ENCODE measurements around the gene ZP2. TPM values are rescaled to one million over a fixed set of nuclear protein-coding genes. Genes with fewer than 3 reads are reported as not detected.
"Not testable (repeated sequence)": the region's sequence is repeated elsewhere in the genome, so short reads cannot be mapped to it uniquely, and the experiment has no call there.

Gene ZP2
- total RNA-seq, 1 experiment from 2014 or later = not detected

DNA sequence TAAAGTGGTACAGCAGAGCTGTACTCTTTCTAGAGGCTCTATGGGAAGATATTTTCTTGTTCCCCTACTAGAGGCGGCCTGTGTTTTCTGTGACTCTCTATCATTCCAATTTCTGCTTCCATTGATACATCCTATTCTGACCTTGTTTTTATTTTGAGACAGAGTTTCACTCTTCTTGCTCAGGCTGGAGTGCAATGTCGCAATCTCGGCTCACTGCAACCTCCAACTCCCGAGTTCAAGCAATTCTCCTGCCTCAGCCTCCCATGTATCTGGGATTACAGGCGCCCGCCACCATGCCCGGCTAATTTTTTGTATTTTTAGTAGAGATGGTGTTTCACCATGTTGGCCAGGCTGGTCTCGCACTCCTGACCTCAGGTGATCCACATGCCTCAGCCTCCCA, 16.0 kb downstream of the ZP2 start:
- CTCF ChIA-PET; H4K20me1 ChIP-seq (ENCODE audit: insufficient read depth); H3K9me2 ChIP-seq (ENCODE audit: insufficient read depth); DNase-seq (ENCODE audit: low read depth, low spot score); RAD21 ChIA-PET (ENCODE audit: low non-redundant PET in 1 of 2, low total read pairs in 2 of 2, uncharacterized antibody in 2 of 2, unreplicated experiment in 2 of 2); H2AFZ ChIP-seq (ENCODE audit: low read depth, low read length, poor library complexity, severe bottlenecking); intact Hi-C loops (cut with micrococcal nuclease); BruUV-seq (replicated peaks); H3K79me2 ChIP-seq (ENCODE audit: insufficient read depth, low read length); H3K27ac ChIP-seq (ENCODE audit: low read depth, low read length); H3K36me3 ChIP-seq (ENCODE audit: control insufficient read depth in 1 of 2, insufficient read depth in 2 of 2, low read length in 2 of 2); H3K9ac ChIP-seq (ENCODE audit: low read length); H3K4me3 ChIP-seq (replicated peaks in 1 of 2; ENCODE audit: low read depth in 1 of 2, low read length in 2 of 2); H3K9me3 ChIP-seq (ENCODE audit: control insufficient read depth in 1 of 2, insufficient read depth in 1 of 2, low read depth in 1 of 2, low read length in 2 of 2); ATAC-seq; H3K4me2 ChIP-seq (ENCODE audit: low read length); POLR2A ChIA-PET; H3K4me1 ChIP-seq (ENCODE audit: control insufficient read depth in 1 of 2, insufficient read depth in 2 of 2, low read length in 2 of 2); H3K27me3 ChIP-seq (ENCODE audit: insufficient read depth, low read length): not testable (repeated sequence)

DNA sequence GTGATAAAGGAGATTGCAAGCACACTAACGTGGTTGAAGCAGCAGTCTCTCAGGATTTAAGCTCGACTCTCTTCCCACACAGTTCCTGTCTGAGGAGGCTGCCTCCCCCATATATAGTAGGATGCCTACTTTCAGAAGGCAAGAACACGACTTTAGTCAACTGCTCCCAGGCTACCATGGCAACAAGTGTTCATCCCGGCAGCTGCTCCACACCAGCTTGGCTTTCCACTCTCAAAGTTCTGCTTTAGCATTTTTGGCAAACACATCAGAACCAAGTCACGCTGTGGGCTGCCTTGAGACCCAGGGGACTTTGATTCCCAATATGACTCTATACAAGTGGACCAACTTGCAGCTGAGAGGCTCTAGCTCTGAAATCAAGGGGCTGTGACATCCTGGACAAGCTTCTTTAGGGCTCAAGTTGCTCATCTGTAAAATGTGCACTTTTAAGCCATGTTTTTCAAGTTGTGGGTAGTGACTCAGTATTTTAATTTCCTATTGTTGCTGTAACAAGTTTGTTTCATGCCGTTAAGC, 16.5 kb downstream of the ZP2 start:
- TF ChIP-seq SRF (IDR thresholded peaks at IDR 0.05; ENCODE audit: low read depth) (no peak), RAD21 (IDR thresholded peaks at IDR 0.05; ENCODE audit: low read depth) (no peak), POLR2A (IDR thresholded peaks at IDR 0.05; ENCODE audit: borderline replicate concordance, extremely low read depth, insufficient read depth, insufficient read length) (no peak), YY1 (IDR thresholded peaks at IDR 0.05; ENCODE audit: extremely low read depth, insufficient replicate concordance, low read depth, low read length) (no peak), FOSL1 (IDR thresholded peaks at IDR 0.05; ENCODE audit: low read depth) (no peak), SIN3A (IDR thresholded peaks at IDR 0.05; ENCODE audit: low read depth) (no peak), ELF1 (IDR thresholded peaks at IDR 0.05; ENCODE audit: borderline replicate concordance, low read depth) (no peak), EZH2phosphoT487 (IDR thresholded peaks at IDR 0.05; ENCODE audit: borderline replicate concordance) (no peak), ZNF274 (IDR thresholded peaks at IDR 0.05; ENCODE audit: low read depth, low read length) (no peak), SP1 (IDR thresholded peaks at IDR 0.05; ENCODE audit: low read depth) (no peak), EGR1 (IDR thresholded peaks at IDR 0.05; ENCODE audit: low read depth) (no peak), POLR2AphosphoS5 (IDR thresholded peaks at IDR 0.05; ENCODE audit: low read depth, low read length) (no peak)
- TF ChIP-seq, protein P1, sequence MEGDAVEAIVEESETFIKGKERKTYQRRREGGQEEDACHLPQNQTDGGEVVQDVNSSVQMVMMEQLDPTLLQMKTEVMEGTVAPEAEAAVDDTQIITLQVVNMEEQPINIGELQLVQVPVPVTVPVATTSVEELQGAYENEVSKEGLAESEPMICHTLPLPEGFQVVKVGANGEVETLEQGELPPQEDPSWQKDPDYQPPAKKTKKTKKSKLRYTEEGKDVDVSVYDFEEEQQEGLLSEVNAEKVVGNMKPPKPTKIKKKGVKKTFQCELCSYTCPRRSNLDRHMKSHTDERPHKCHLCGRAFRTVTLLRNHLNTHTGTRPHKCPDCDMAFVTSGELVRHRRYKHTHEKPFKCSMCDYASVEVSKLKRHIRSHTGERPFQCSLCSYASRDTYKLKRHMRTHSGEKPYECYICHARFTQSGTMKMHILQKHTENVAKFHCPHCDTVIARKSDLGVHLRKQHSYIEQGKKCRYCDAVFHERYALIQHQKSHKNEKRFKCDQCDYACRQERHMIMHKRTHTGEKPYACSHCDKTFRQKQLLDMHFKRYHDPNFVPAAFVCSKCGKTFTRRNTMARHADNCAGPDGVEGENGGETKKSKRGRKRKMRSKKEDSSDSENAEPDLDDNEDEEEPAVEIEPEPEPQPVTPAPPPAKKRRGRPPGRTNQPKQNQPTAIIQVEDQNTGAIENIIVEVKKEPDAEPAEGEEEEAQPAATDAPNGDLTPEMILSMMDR (IDR thresholded peaks at IDR 0.05 in 2 of 3, conservative IDR thresholded peaks at IDR 0.05 in 1 of 3; ENCODE audit: borderline replicate concordance in 1 of 3, insufficient read depth in 1 of 3, low read depth in 2 of 3, low read length in 2 of 3) = no peak
- TF ChIP-seq, protein P2, sequence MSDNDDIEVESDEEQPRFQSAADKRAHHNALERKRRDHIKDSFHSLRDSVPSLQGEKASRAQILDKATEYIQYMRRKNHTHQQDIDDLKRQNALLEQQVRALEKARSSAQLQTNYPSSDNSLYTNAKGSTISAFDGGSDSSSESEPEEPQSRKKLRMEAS (IDR thresholded peaks at IDR 0.05) = no peak
- CTCF ChIA-PET = no interaction called here
- Histone ChIP-seq H3K9me2 (ENCODE audit: insufficient read depth) (no peaks in the 10 kb centered on the region), H3K27ac (ENCODE audit: low read depth, low read length) (no peak overlapping the region), H3K4me3 (replicated peaks in 1 of 2; ENCODE audit: low read depth in 1 of 2, low read length in 2 of 2) (no peak overlapping the region), H4K20me1 (ENCODE audit: insufficient read depth) (no peaks in the 10 kb centered on the region), H3K79me2 (ENCODE audit: insufficient read depth, low read length) (no peaks in the 10 kb centered on the region), H3K9me3 (ENCODE audit: control insufficient read depth in 1 of 2, insufficient read depth in 1 of 2, low read depth in 1 of 2, low read length in 2 of 2) (no peaks in the 10 kb centered on the region), H3K36me3 (ENCODE audit: control insufficient read depth in 1 of 2, insufficient read depth in 2 of 2, low read length in 2 of 2) (no peaks in the 10 kb centered on the region), H2AFZ (ENCODE audit: low read depth, low read length, poor library complexity, severe bottlenecking) (no peak overlapping the region), H3K27me3 (ENCODE audit: insufficient read depth, low read length) (no peaks in the 10 kb centered on the region), H3K4me2 (ENCODE audit: low read length) (no peak overlapping the region), H3K4me1 (ENCODE audit: control insufficient read depth in 1 of 2, insufficient read depth in 2 of 2, low read length in 2 of 2) (no peaks in the 10 kb centered on the region), H3K9ac (ENCODE audit: low read length) (no peak overlapping the region)
- POLR2A ChIA-PET = no interaction called here
- ATAC-seq = no peak
- no TSS peak for BruUV-seq (replicated peaks)
- RAD21 ChIA-PET (ENCODE audit: low non-redundant PET in 1 of 2, low total read pairs in 2 of 2, uncharacterized antibody in 2 of 2, unreplicated experiment in 2 of 2) = no interaction called here
- intact Hi-C loops (cut with micrococcal nuclease) = no loop called here
- DNase-seq (ENCODE audit: low read depth, low spot score) = no peak

All from HCT116 (cell line).